Glutamatergic neuron (in vitro differentiated cells): ENCODE measurements around the gene PSMD10. TPM values are rescaled to one million over a fixed set of nuclear protein-coding genes. Genes with fewer than 3 reads are reported as not detected.

Experiments used
- DNase-seq: peaks from one replicate; pipeline ENCODE4 v3.0.0; 2022
- H3K27ac Mint-ChIP-seq: one replicate; pipeline ENCODE4 v1.8.0; 2020; ENCODE audit warnings: mild to moderate bottlenecking, mixed read lengths, inconsistent platforms; ENCODE audit not compliant: unreplicated experiment
- H3K27me3 Mint-ChIP-seq: one replicate; pipeline ENCODE4 v1.8.0; 2020; ENCODE audit warnings: mild to moderate bottlenecking, moderate library complexity, mixed read lengths, inconsistent platforms; ENCODE audit not compliant: unreplicated experiment
- H3K36me3 Mint-ChIP-seq: one replicate; pipeline ENCODE4 v1.8.0; 2020; ENCODE audit warnings: mild to moderate bottlenecking, mixed read lengths, inconsistent platforms; ENCODE audit not compliant: unreplicated experiment
- H3K4me1 Mint-ChIP-seq: one replicate; pipeline ENCODE4 v1.8.0; 2020; ENCODE audit warnings: mild to moderate bottlenecking, low read depth, mixed read lengths, inconsistent platforms; ENCODE audit not compliant: unreplicated experiment
- H3K4me3 Mint-ChIP-seq: one replicate; pipeline ENCODE4 v1.8.0; 2020; ENCODE audit warnings: mild to moderate bottlenecking, mixed read lengths, inconsistent platforms; ENCODE audit not compliant: unreplicated experiment
- H3K9me3 Mint-ChIP-seq: one replicate; pipeline ENCODE4 v1.8.0; 2020; ENCODE audit warnings: mild to moderate bottlenecking, moderate library complexity, mixed read lengths, inconsistent platforms; ENCODE audit not compliant: unreplicated experiment
- CTCF ChIP-seq: fragments of 200-600 bp; sonication (generic); IDR thresholded peaks from one replicate; pipeline ENCODE4 v1.5.0; 2021; ENCODE audit not compliant: partially characterized antibody, unreplicated experiment
- long read RNA-seq: library from polyadenylated mRNA; unstranded; transcript quantifications from one replicate; pipeline ENCODE4 v2.0.0, GENCODE V29; 2020; ENCODE audit not compliant: unreplicated experiment
- total RNA-seq: library from RNA; stranded (reverse); fragmentation: NEBNext Ultra II Directional; extraction: Animal tissue kit (Norgen Biotek cat#: 25700); gene quantifications from one replicate; pipeline ENCODE4 v1.2.1, GENCODE V29; 2021; ENCODE audit not compliant: unreplicated experiment

Gene PSMD10
- total RNA-seq = 26.2 TPM
- long read RNA-seq, transcript PSMD10-201 (5 exons, 1,546 nt) = major isoform, 14 of 18 reads
- long read RNA-seq, partial matches to known transcripts = 0 of 18 reads
- long read RNA-seq, other reads (novel, unspliced or antisense) = 3 of 18 reads

GRCh38 chrX:108091264-108091877, at the start of gene PSMD10, which contains the start of gene ATG4A:
Gene PSMD10 (minus strand): TSS chrX:108091542. CDS start chrX:108091520, 22 bp downstream.
Gene ATG4A (plus strand): TSS chrX:108091778. CDS start chrX:108091827, 49 bp downstream.
- TF ChIP-seq CTCF = no peak
- H3K36me3 Mint-ChIP-seq = no peaks in the 10 kb centered on the region
- peaks cover 2% of the 10 kb centered on the region for H3K27me3 Mint-ChIP-seq
- no peaks in the 10 kb centered on the region for H3K9me3 Mint-ChIP-seq
- H3K27ac Mint-ChIP-seq = no peak within 1 kb of the TSS
- peak; percentile 87 for DNase-seq
- H3K4me1 Mint-ChIP-seq = no peaks in the 10 kb centered on the region
- no peak within 1 kb of the TSS for H3K4me3 Mint-ChIP-seq

GRCh38 chrX:108138814-108139702, 47.7 kb upstream of the PSMD10 start:
- Mint-ChIP-seq H3K27me3 (peaks cover 3% of the 10 kb centered on the region), H3K36me3 (no peaks in the 10 kb centered on the region), H3K4me3 (no peak overlapping the region), H3K9me3 (no peaks in the 10 kb centered on the region), H3K27ac (no peak overlapping the region), H3K4me1 (no peaks in the 10 kb centered on the region)
- no peak for DNase-seq
- TF ChIP-seq CTCF = peak; percentile 44

- DNase-seq = no peak
- H3K27me3 Mint-ChIP-seq = peaks cover 3% of the 10 kb centered on the region
- no peak overlapping the region for H3K27ac Mint-ChIP-seq
- H3K4me1 Mint-ChIP-seq = no peaks in the 10 kb centered on the region
- no peaks in the 10 kb centered on the region for H3K36me3 Mint-ChIP-seq
- no peak overlapping the region for H3K4me3 Mint-ChIP-seq
- H3K9me3 Mint-ChIP-seq = no peaks in the 10 kb centered on the region
- no peak for TF ChIP-seq CTCF
These were observed 43.4 kb upstream of the PSMD10 start for GRCh38 chrX:108134724-108135123.

- H3K4me1 Mint-ChIP-seq = no peaks in the 10 kb centered on the region
- H3K36me3 Mint-ChIP-seq = no peaks in the 10 kb centered on the region
- H3K4me3 Mint-ChIP-seq = no peak overlapping the region
- TF ChIP-seq CTCF = no peak
- H3K27ac Mint-ChIP-seq = no peak overlapping the region
- H3K27me3 Mint-ChIP-seq = no peaks in the 10 kb centered on the region
- no peak for DNase-seq
- no peaks in the 10 kb centered on the region for H3K9me3 Mint-ChIP-seq
These were observed 41.5 kb upstream of the PSMD10 start for GRCh38 chrX:108132876-108133275.
